ENCODE results near the gene NCS1. TPM values are rescaled to one million over a fixed set of nuclear protein-coding genes. Genes with fewer than 3 reads are reported as not detected.
A peak's percentile ranks its signal among the peaks of the same experiment; 100 is the strongest.

NCS1 gene
- total RNA-seq, 4 donors from 2014 or later = 100 to 206 (median 122) TPM

GRCh38 chr9:130283539-130284248, 111.5 kb downstream of the NCS1 start:
- H3K36me3 ChIP-seq = peaks cover 0 to 8% (median 4%) of the 10 kb centered on the region in 4 donors
- no peak overlapping the region for H3K4me3 ChIP-seq
- no peaks in the 10 kb centered on the region for H3K9me3 ChIP-seq
- no peaks in the 10 kb centered on the region for H3K27me3 ChIP-seq
- H3K27ac ChIP-seq (replicated peaks in 1 of 4) = peak overlapping the region in 3 of 4 donors; percentile 25 to 89 (median 84)
- WGBS = 60% methylated on average over 4 of the region's 4 CpGs
- intact Hi-C loops (cut with DNase I) = loop anchor here (5.0 kb wide), 1 partner anchor 49 kb away; no protein-coding TSS in a partner anchor
- no peak for TF ChIP-seq CTCF (IDR thresholded peaks at IDR 0.05)
- no peak for TF ChIP-seq EP300 (IDR thresholded peaks at IDR 0.05)
- peak in 1 of 2 donors; percentile 56 for TF ChIP-seq POLR2AphosphoS5 (IDR thresholded peaks at IDR 0.05)
- TF ChIP-seq POLR2A (IDR thresholded peaks at IDR 0.05; ENCODE audit: low read depth) = no peak
- peaks cover 26 to 74% (median 59%) of the 10 kb centered on the region in 4 donors for H3K4me1 ChIP-seq
- no peak for DNase-seq (ENCODE audit: extremely low spot score)

- peaks cover 26 to 79% (median 64%) of the 10 kb centered on the region in 4 donors for H3K4me1 ChIP-seq
- H3K27ac ChIP-seq (replicated peaks in 1 of 4) = peak overlapping the region in 2 of 4 donors; percentile 25 to 89
- H3K36me3 ChIP-seq = peaks cover 0 to 8% (median 4%) of the 10 kb centered on the region in 4 donors
- WGBS = 78% methylated on average over 10 of the region's 10 CpGs
- no peaks in the 10 kb centered on the region for H3K27me3 ChIP-seq
- TF ChIP-seq CTCF (IDR thresholded peaks at IDR 0.05) = no peak
- TF ChIP-seq POLR2AphosphoS5 (IDR thresholded peaks at IDR 0.05) = no peak
- no peak for TF ChIP-seq POLR2A (IDR thresholded peaks at IDR 0.05; ENCODE audit: low read depth)
- no peak for TF ChIP-seq EP300 (IDR thresholded peaks at IDR 0.05)
- no peaks in the 10 kb centered on the region for H3K9me3 ChIP-seq
- no peak for DNase-seq (ENCODE audit: extremely low spot score)
- no peak overlapping the region for H3K4me3 ChIP-seq
- intact Hi-C loops (cut with DNase I) = loop anchor here (5.0 kb wide), 1 partner anchor 48 kb away; no protein-coding TSS in a partner anchor
These were observed 112.0 kb downstream of the NCS1 start for GRCh38 chr9:130284249-130284625.

GRCh38 chr9:130284690-130285089, 112.5 kb downstream of the NCS1 start:
- DNase-seq (ENCODE audit: extremely low spot score) = no peak
- Histone ChIP-seq H3K4me1 (peaks cover 26 to 84% (median 69%) of the 10 kb centered on the region in 4 donors), H3K36me3 (peaks cover 0 to 8% (median 4%) of the 10 kb centered on the region in 4 donors), H3K27me3 (no peaks in the 10 kb centered on the region), H3K4me3 (no peak overlapping the region), H3K27ac (replicated peaks in 1 of 4) (peak overlapping the region in 1 of 4 donors; percentile 89), H3K9me3 (no peaks in the 10 kb centered on the region)
- intact Hi-C loops (cut with DNase I) = loop anchor here (5.0 kb wide), 1 partner anchor 48 kb away; no protein-coding TSS in a partner anchor
- TF ChIP-seq EP300 (IDR thresholded peaks at IDR 0.05) (no peak), POLR2AphosphoS5 (IDR thresholded peaks at IDR 0.05) (no peak), CTCF (IDR thresholded peaks at IDR 0.05) (no peak), POLR2A (IDR thresholded peaks at IDR 0.05; ENCODE audit: low read depth) (no peak)
- WGBS = 98% methylated on average over 7 of the region's 7 CpGs

GRCh38 chr9:130285271-130285670, 113.1 kb downstream of the NCS1 start:
- no peak for DNase-seq (ENCODE audit: extremely low spot score)
- 96% methylated on average over 7 of the region's 9 CpGs for WGBS
- H3K4me1 ChIP-seq = peaks cover 29 to 90% (median 74%) of the 10 kb centered on the region in 4 donors
- TF ChIP-seq CTCF (IDR thresholded peaks at IDR 0.05) (no peak), POLR2AphosphoS5 (IDR thresholded peaks at IDR 0.05) (no peak), POLR2A (IDR thresholded peaks at IDR 0.05; ENCODE audit: low read depth) (no peak), EP300 (IDR thresholded peaks at IDR 0.05) (no peak)
- H3K27ac ChIP-seq (replicated peaks in 1 of 4) = peak overlapping the region in 1 of 4 donors; percentile 42
- no peaks in the 10 kb centered on the region for H3K27me3 ChIP-seq
- intact Hi-C loops (cut with DNase I) = no loop called here
- H3K9me3 ChIP-seq = no peaks in the 10 kb centered on the region
- H3K36me3 ChIP-seq = peaks cover 0 to 8% (median 4%) of the 10 kb centered on the region in 4 donors
- H3K4me3 ChIP-seq = no peak overlapping the region

All from esophagus muscularis mucosa (tissue), 4 donors.